SU-DHL-6 (cell line): ENCODE results near the gene SSNA1.

Experiments used
- EZH2phosphoT487 ChIP-seq: fragments of 200-600 bp; sonication (generic), shearing (Covaris generic); conservative IDR thresholded peaks from 2 replicates; pipeline ENCODE4 v1.6.1; 2018; ENCODE audit warnings: mild to moderate bottlenecking, antibody characterized with exemption, low read length, moderate library complexity, mixed read lengths
- TF ChIP-seq, protein P1 (sequence below): fragments of 200-600 bp; sonication (generic); IDR thresholded peaks from one replicate; pipeline ENCODE4 v1.5.1; 2017; ENCODE audit warnings: antibody characterized with exemption, mild to moderate bottlenecking, low read length, moderate library complexity; ENCODE audit not compliant: insufficient read depth, poor library complexity, severe bottlenecking

DNA sequence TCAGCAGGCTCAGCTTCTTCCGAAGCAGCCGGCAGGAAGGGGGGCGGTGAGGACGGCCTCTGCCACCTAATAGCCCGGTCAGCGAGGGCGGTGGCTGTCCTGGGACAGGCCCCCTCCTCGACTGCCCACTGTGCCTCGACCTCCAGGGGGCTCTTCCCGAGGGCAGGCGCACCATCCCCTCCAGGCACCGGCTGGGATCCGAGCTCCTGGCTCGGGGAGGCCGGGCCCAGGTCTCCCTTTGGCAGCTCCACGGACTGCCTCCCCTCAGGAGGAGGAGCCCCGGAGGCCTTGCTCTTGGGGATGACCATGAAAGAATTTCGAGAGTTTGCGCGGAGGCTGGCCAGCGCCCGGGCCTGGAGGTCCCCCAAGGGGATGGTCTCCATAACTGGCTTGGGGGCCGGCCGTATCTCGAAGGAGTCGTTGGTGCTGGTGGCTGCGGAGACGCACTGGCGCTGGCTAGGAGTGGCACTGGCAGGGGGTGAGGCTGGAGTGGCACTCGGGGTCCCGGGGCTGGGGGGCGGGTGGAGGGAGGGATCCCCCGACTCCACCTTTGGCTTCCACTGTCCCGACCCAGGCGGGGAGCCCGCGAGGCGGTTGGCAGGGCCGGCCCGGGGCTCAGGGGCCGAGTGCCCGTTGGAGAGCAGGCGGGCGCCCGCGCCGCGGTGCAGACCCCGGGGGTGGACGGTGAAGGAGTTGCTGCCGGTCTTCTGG lies 11.1 kb downstream of the SSNA1 start:
- TF ChIP-seq, protein P1, sequence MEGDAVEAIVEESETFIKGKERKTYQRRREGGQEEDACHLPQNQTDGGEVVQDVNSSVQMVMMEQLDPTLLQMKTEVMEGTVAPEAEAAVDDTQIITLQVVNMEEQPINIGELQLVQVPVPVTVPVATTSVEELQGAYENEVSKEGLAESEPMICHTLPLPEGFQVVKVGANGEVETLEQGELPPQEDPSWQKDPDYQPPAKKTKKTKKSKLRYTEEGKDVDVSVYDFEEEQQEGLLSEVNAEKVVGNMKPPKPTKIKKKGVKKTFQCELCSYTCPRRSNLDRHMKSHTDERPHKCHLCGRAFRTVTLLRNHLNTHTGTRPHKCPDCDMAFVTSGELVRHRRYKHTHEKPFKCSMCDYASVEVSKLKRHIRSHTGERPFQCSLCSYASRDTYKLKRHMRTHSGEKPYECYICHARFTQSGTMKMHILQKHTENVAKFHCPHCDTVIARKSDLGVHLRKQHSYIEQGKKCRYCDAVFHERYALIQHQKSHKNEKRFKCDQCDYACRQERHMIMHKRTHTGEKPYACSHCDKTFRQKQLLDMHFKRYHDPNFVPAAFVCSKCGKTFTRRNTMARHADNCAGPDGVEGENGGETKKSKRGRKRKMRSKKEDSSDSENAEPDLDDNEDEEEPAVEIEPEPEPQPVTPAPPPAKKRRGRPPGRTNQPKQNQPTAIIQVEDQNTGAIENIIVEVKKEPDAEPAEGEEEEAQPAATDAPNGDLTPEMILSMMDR = no peak
- TF ChIP-seq EZH2phosphoT487 = no peak
